Common myeloid progenitor, CD34-positive (primary cell): ENCODE data around the gene SORT1.

Experiments used
- CTCF ChIA-PET: fragments of 350-600 bp; sonication (Branson Sonifier 250); formaldehyde crosslinking; loops from one replicate; lab custom pipeline; 2021; ENCODE audit warnings: antibody characterized with exemption; lab: Charles Lee
- POLR2A ChIA-PET: fragments of 350-600 bp; sonication (Branson Sonifier 250); formaldehyde crosslinking; loops from one replicate; lab custom pipeline; 2021; ENCODE audit warnings: antibody characterized with exemption; lab: Charles Lee
- DNase-seq, 3 donors: peaks; one replicate each; pipeline versions ENCODE4 v3.0.0 to v3.0.0-alpha.2; 2013
- H3K27ac ChIP-seq, 2 experiments: 1 replicate in 1 of 2; 2 replicates in 1 of 2; pipeline ENCODE4 v1.7.0; 2013; ENCODE audit warnings: inconsistent platforms in 2 of 2, low read length in 2 of 2, mild to moderate bottlenecking in 2 of 2, low read depth in 1 of 2, moderate library complexity in 1 of 2; ENCODE audit not compliant: severe bottlenecking in 2 of 2, insufficient read depth in 1 of 2, poor library complexity in 1 of 2
- H3K27me3 ChIP-seq, 5 experiments: replicated peaks in 2 of 5; 1 replicate in 3 of 5; 2 replicates in 2 of 5; pipeline versions ENCODE4 v1.6.1 to v1.7.0; 2013; ENCODE audit warnings: low read length in 4 of 5, mild to moderate bottlenecking in 2 of 5, moderate library complexity in 2 of 5, inconsistent platforms in 1 of 5; ENCODE audit not compliant: insufficient read depth in 5 of 5, control insufficient read depth in 4 of 5
- H3K36me3 ChIP-seq, 4 experiments: 1 replicate in 2 of 4; 2 replicates in 2 of 4; pipeline versions ENCODE4 v1.6.1 to v1.7.0; 2013; ENCODE audit warnings: low read length in 3 of 4, control low read depth in 1 of 4, mild to moderate bottlenecking in 1 of 4; ENCODE audit not compliant: control insufficient read depth in 4 of 4, insufficient read depth in 4 of 4
- H3K4me1 ChIP-seq, 4 experiments: 1 replicate in 3 of 4; 2 replicates in 1 of 4; pipeline versions ENCODE4 v1.6.1 to v1.7.1; 2013; ENCODE audit warnings: low read length in 3 of 4, mild to moderate bottlenecking in 3 of 4, control low read depth in 1 of 4, inconsistent platforms in 1 of 4, moderate library complexity in 1 of 4; ENCODE audit not compliant: control insufficient read depth in 4 of 4, insufficient read depth in 4 of 4; ENCODE audit errors: control extremely low read depth in 1 of 4
- H3K4me3 ChIP-seq, 7 experiments: 1 replicate in 4 of 7; 2 replicates in 3 of 7; pipeline versions ENCODE4 v1.5.1 to v1.7.0; 2013; ENCODE audit warnings: mild to moderate bottlenecking in 7 of 7, low read length in 6 of 7, moderate library complexity in 6 of 7, inconsistent platforms in 2 of 7, low read depth in 2 of 7, control low read depth in 1 of 7; ENCODE audit not compliant: insufficient read depth in 4 of 7, control insufficient read depth in 1 of 7; ENCODE audit errors: extremely low read depth in 1 of 7
- H3K9me3 ChIP-seq, 5 experiments: 1 replicate in 4 of 5; 2 replicates in 1 of 5; pipeline versions ENCODE4 v1.6.1 to v1.7.1; 2013; ENCODE audit warnings: low read length in 4 of 5, mild to moderate bottlenecking in 2 of 5, inconsistent platforms in 1 of 5, low read depth in 1 of 5, moderate library complexity in 1 of 5; ENCODE audit not compliant: control insufficient read depth in 4 of 5, insufficient read depth in 2 of 5; ENCODE audit errors: control extremely low read depth in 1 of 5
- WGBS: methylation state at CpG from one replicate; pipeline ENCODE4 v1.1.5; 2013; ENCODE audit not compliant: insufficient coverage; 5-methylcytosine and 5-hydroxymethylcytosine counted together

Gene SORT1

GRCh38 chr1:109365642-109366204 is 32.0 kb downstream of the SORT1 start:
- POLR2A ChIA-PET = no interaction called here

GRCh38 chr1:109361649-109362048 is 36.1 kb downstream of the SORT1 start:
- Histone ChIP-seq H3K27me3 (no peaks in the 10 kb centered on the region), H3K4me3 (no peak overlapping the region), H3K27ac (no peak overlapping the region), H3K9me3 (no peaks in the 10 kb centered on the region), H3K36me3 (peaks cover 0 to 6% (median 4%) of the 10 kb centered on the region in 4 experiments), H3K4me1 (peaks cover 0 to 3% (median 0%) of the 10 kb centered on the region in 4 experiments)
- ChIA-PET POLR2A (no interaction called here), CTCF (interaction anchor here (1.0 to 1.9 kb wide), 2 partner anchors 10 to 44 kb away, joined by 3 to 7 read pairs; no protein-coding TSS in a partner anchor)
- no peak for DNase-seq
- no CpG with 5 or more reads among the region's 1 CpG for WGBS

More at GRCh38 chr1:109365642-109366204, 32.0 kb downstream of the SORT1 start:
- no peak for DNase-seq
- Histone ChIP-seq H3K4me1 (peaks cover 4 to 20% (median 9%) of the 10 kb centered on the region in 4 experiments), H3K27ac (no peak overlapping the region), H3K9me3 (no peaks in the 10 kb centered on the region), H3K36me3 (peaks cover 0 to 16% (median 4%) of the 10 kb centered on the region in 4 experiments), H3K4me3 (no peak overlapping the region), H3K27me3 (no peaks in the 10 kb centered on the region)
- CTCF ChIA-PET = no interaction called here
- 100% methylated on average over 1 of the region's 2 CpGs for WGBS

- no peaks in the 10 kb centered on the region for H3K27me3 ChIP-seq
- H3K27ac ChIP-seq = no peak overlapping the region
- ChIA-PET CTCF (interaction anchor here (0.7 to 1.9 kb wide), 4 partner anchors 10 to 657 kb away, joined by 3 to 7 read pairs (median 3); no protein-coding TSS in a partner anchor), POLR2A (no interaction called here)
- WGBS = 100% methylated on average over 1 of the region's 2 CpGs
- peaks cover 0 to 3% (median 0%) of the 10 kb centered on the region in 4 experiments for H3K4me1 ChIP-seq
- H3K9me3 ChIP-seq = no peaks in the 10 kb centered on the region
- peak in 2 of 3 donors; percentile 4 to 7 for DNase-seq
- H3K36me3 ChIP-seq = peaks cover 0 to 6% (median 3%) of the 10 kb centered on the region in 4 experiments
- no peak overlapping the region for H3K4me3 ChIP-seq
Observed at GRCh38 chr1:109361069-109361468, 36.6 kb downstream of the SORT1 start.

- Histone ChIP-seq H3K9me3 (no peaks in the 10 kb centered on the region), H3K27me3 (no peaks in the 10 kb centered on the region), H3K36me3 (no peaks in the 10 kb centered on the region), H3K27ac (no peak overlapping the region), H3K4me3 (no peak overlapping the region), H3K4me1 (peaks cover 0 to 6% (median 0%) of the 10 kb centered on the region in 4 experiments)
- no peak for DNase-seq
- CTCF ChIA-PET = interaction anchor here (1.4 kb wide), 1 partner anchor 175 kb away, joined by 3 read pairs; no protein-coding TSS in a partner anchor
- WGBS = 100% methylated on average over 1 of the region's 1 CpG
- POLR2A ChIA-PET = no interaction called here
Observed at GRCh38 chr1:109357616-109358015, 40.1 kb downstream of the SORT1 start.

- CTCF ChIA-PET = no interaction called here
- Histone ChIP-seq H3K9me3 (no peaks in the 10 kb centered on the region), H3K27me3 (no peaks in the 10 kb centered on the region), H3K4me3 (no peak overlapping the region), H3K27ac (no peak overlapping the region), H3K36me3 (no peaks in the 10 kb centered on the region), H3K4me1 (peaks cover 0 to 6% (median 0%) of the 10 kb centered on the region in 4 experiments)
- POLR2A ChIA-PET = no interaction called here
- no peak for DNase-seq
- 100% methylated on average over 1 of the region's 1 CpG for WGBS
Observed at GRCh38 chr1:109356915-109357314, 40.8 kb downstream of the SORT1 start.

GRCh38 chr1:109356505-109356904 is 41.2 kb downstream of the SORT1 start:
- no peak overlapping the region for H3K4me3 ChIP-seq
- peaks cover 0 to 6% (median 0%) of the 10 kb centered on the region in 4 experiments for H3K4me1 ChIP-seq
- WGBS = no CpG with 5 or more reads among the region's 1 CpG
- ChIA-PET CTCF (no interaction called here), POLR2A (no interaction called here)
- H3K27ac ChIP-seq = no peak overlapping the region
- no peak for DNase-seq
- H3K27me3 ChIP-seq = no peaks in the 10 kb centered on the region
- H3K9me3 ChIP-seq = no peaks in the 10 kb centered on the region
- H3K36me3 ChIP-seq = no peaks in the 10 kb centered on the region

- POLR2A ChIA-PET = no interaction called here
- Histone ChIP-seq H3K9me3 (no peaks in the 10 kb centered on the region), H3K4me1 (peaks cover 0 to 4% (median 0%) of the 10 kb centered on the region in 4 experiments), H3K27ac (no peak overlapping the region), H3K36me3 (peaks cover 0 to 12% (median 0%) of the 10 kb centered on the region in 4 experiments), H3K4me3 (no peak overlapping the region), H3K27me3 (no peaks in the 10 kb centered on the region)
- CTCF ChIA-PET = no interaction called here
- WGBS = no CpG with 5 or more reads among the region's 3 CpGs
- DNase-seq = no peak
Observed at GRCh38 chr1:109354929-109355328, 42.8 kb downstream of the SORT1 start.
